Ascending aorta (tissue), 2 donors: ENCODE data around the gene ARID1A. TPM values are rescaled to one million over a fixed set of nuclear protein-coding genes. Genes with fewer than 3 reads are reported as not detected.
"Not testable (repeated sequence)": the region's sequence is repeated elsewhere in the genome, so short reads cannot be mapped to it uniquely, and the experiment has no call there.

Source experiments
- DNase-seq, 2 donors: peaks; one replicate each; pipeline ENCODE4 v3.0.0-alpha.2; 2019; ENCODE audit warnings: low spot score in 2 of 2
- H3K27ac ChIP-seq, 2 donors: fragments of 200-600 bp; sonication (generic); one replicate each; pipeline ENCODE4 v1.5.1; 2016 to 2017; ENCODE audit warnings: mild to moderate bottlenecking in 1 of 2
- H3K27me3 ChIP-seq: fragments of 200-600 bp; sonication (generic); one replicate; pipeline ENCODE4 v1.5.1; 2017
- H3K36me3 ChIP-seq, 2 donors: fragments of 200-600 bp; sonication (generic); one replicate each; pipeline ENCODE4 v1.5.1; 2016
- H3K4me1 ChIP-seq, 2 donors: fragments of 200-600 bp; sonication (generic); one replicate each; pipeline ENCODE4 v1.5.1; 2016 to 2017; ENCODE audit warnings: mild to moderate bottlenecking in 1 of 2
- H3K4me3 ChIP-seq, 2 donors: fragments of 200-600 bp; sonication (generic); one replicate each; pipeline ENCODE4 v1.5.1; 2016 to 2017; ENCODE audit warnings: mild to moderate bottlenecking in 1 of 2
- H3K9me3 ChIP-seq, 2 donors: fragments of 200-600 bp; sonication (generic); one replicate each; pipeline ENCODE4 v1.5.1; 2016
- intact Hi-C: fragments of 100-400 bp; cut with DNase I; formaldehyde crosslinking; loops from one replicate; pipeline ENCODE4 v1.15.1; 2023
- total RNA-seq: library from RNA; depleted of rRNA; stranded (reverse); fragments of >200 nt; gene quantifications from one replicate; pipeline ENCODE4 v1.1.0, GENCODE V29; 2016
- TF ChIP-seq, protein P1 (sequence below), 3 experiments: fragments of 200-600 bp in 2 of 3; fragments of 450-650 bp in 1 of 3; sonication (generic) in 2 of 3; IDR thresholded peaks; one replicate each; pipeline ENCODE4 v1.5.1; 2016 to 2019; ENCODE audit warnings: antibody characterized with exemption in 3 of 3, mild to moderate bottlenecking in 1 of 3, moderate library complexity in 1 of 3

The ARID1A gene
- total RNA-seq, 1 donor from 2014 or later, result 104 TPM

DNA sequence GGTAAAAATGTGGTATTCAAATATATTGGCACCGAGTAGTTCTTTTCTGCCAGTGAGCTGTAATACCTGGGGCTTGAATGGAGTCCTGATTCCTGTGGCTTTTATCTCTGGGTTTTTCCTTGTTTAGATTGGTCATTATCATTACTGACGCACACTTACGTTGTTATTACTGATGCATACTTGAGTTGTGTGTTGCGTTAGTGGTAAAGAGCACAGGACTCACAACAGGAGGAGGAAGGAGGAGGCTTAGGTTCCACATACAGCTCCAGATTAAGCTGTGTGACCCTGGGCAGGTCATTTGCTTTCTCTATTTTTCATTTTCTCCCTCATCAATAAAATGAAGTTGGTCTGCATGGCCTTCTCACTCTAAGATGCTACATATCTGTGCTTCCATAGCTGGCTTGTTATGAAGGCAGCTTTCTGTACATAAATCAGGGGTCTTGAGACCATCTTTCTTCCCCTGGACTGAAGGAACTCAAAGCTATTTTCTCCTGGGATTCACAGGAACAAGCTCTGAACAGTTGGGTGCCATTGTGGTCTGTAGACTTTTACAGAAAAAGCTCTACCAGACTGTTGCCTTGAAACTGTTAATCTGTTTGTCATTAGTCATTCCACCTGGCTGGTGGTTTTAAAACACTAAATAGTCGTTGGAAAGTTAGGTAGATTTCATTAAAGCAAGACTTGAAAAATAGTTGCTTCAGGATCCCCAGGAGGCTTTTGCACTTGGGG, 5.6 kb downstream of the ARID1A start:
- Histone ChIP-seq H3K27me3 (no peaks in the 10 kb centered on the region), H3K27ac (peak overlapping the region; percentile 43 to 99), H3K4me1 (peaks cover 23 to 73% of the 10 kb centered on the region in 2 donors), H3K9me3 (no peaks in the 10 kb centered on the region), H3K36me3 (no peaks in the 10 kb centered on the region), H3K4me3 (peak overlapping the region in 1 of 2 donors; percentile 16)
- intact Hi-C loops, result no loop called here
- TF ChIP-seq, protein P1, sequence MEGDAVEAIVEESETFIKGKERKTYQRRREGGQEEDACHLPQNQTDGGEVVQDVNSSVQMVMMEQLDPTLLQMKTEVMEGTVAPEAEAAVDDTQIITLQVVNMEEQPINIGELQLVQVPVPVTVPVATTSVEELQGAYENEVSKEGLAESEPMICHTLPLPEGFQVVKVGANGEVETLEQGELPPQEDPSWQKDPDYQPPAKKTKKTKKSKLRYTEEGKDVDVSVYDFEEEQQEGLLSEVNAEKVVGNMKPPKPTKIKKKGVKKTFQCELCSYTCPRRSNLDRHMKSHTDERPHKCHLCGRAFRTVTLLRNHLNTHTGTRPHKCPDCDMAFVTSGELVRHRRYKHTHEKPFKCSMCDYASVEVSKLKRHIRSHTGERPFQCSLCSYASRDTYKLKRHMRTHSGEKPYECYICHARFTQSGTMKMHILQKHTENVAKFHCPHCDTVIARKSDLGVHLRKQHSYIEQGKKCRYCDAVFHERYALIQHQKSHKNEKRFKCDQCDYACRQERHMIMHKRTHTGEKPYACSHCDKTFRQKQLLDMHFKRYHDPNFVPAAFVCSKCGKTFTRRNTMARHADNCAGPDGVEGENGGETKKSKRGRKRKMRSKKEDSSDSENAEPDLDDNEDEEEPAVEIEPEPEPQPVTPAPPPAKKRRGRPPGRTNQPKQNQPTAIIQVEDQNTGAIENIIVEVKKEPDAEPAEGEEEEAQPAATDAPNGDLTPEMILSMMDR (IDR thresholded peaks at IDR 0.05), result no peak
- DNase-seq, result no peak

DNA sequence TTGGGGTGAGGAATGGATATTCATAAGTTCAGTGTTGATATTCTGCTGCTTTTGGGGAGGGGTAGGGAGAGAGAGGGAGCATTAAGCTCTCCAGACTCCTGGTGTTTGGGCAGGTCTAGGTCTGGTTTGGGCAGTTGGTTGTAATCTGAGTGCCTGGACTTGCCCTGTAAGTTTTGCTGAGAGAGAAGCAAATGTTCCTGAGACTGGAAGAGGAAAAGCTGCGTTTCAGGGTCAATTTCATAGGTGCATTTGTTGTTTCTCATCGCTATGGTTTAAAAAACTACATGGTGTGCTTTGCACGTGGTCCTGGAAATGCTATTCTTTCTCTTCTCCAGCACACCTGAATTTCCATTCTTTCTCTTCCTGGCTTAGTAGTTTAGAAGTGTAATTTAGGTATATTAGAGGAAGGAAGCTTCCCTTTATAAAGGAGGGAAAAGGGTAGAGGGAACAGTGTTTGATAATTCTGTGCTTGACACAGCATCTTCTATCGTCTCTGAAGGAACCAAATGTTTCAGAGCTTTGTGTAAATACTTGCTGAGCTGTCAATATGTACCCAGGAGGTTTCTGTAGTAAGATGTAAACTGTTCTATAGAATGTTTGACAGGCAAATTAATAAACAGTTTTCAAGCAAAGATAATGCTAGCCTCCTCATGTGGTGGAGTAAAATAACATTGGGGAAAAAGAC, 6.3 kb downstream of the ARID1A start:
- H3K27ac ChIP-seq, result peak overlapping the region; percentile 43 to 99
- H3K9me3 ChIP-seq, result no peaks in the 10 kb centered on the region
- TF ChIP-seq, protein P1 (IDR thresholded peaks at IDR 0.05), result no peak
- DNase-seq, result no peak
- peaks cover 23 to 80% of the 10 kb centered on the region in 2 donors for H3K4me1 ChIP-seq
- no peak overlapping the region for H3K4me3 ChIP-seq
- no peaks in the 10 kb centered on the region for H3K27me3 ChIP-seq
- no peaks in the 10 kb centered on the region for H3K36me3 ChIP-seq
- intact Hi-C loops, result no loop called here

DNA sequence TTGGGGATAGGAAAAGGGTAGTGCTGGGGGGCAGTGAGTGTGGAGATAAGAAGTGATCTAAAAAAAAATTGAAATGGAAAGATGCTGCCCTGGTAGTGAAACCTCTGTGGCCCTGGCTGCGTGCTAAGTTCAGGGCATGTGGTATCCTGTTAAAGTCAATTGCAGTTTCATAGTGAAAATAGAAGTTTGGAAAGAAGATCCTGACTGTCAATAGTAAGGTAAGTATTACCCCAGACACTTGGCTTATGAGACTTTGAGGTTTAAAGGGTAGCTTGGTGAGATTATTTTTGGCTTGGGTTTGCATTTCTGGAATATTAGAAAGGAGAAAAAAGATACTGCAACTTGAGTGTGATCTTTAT, 6.8 kb downstream of the ARID1A start:
- no peak for DNase-seq
- peak overlapping the region in 1 of 2 donors; percentile 41 for H3K27ac ChIP-seq
- H3K36me3 ChIP-seq, result no peaks in the 10 kb centered on the region
- H3K4me3 ChIP-seq, result no peak overlapping the region
- no peaks in the 10 kb centered on the region for H3K27me3 ChIP-seq
- peaks cover 26 to 85% of the 10 kb centered on the region in 2 donors for H3K4me1 ChIP-seq
- TF ChIP-seq, protein P1 (IDR thresholded peaks at IDR 0.05), result no peak
- intact Hi-C loops, result no loop called here
- no peaks in the 10 kb centered on the region for H3K9me3 ChIP-seq

DNA sequence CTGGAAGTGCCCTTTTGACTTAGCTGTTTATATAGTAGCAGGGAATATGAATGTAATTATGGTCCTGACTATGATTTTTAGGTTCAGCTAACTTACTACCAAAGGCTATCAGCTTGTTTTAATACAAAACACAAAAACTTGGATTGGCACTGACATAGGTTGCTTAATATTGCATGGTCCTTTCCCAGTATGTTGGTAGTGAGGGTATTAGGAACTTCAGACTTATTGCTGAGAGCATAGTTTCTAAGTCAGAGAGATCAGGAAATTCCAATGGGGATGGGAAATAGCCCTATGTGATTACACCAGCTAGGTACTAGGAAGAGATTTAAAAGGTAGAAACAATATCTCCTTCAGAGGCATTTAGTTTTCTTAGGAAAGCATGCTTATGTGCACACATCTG, 7.7 kb downstream of the ARID1A start:
- no peaks in the 10 kb centered on the region for H3K27me3 ChIP-seq
- intact Hi-C loops, result no loop called here
- DNase-seq, result no peak
- H3K4me3 ChIP-seq, result no peak overlapping the region
- H3K9me3 ChIP-seq, result no peaks in the 10 kb centered on the region
- TF ChIP-seq, protein P1 (IDR thresholded peaks at IDR 0.05), result no peak
- H3K4me1 ChIP-seq, result peaks cover 26 to 91% of the 10 kb centered on the region in 2 donors
- no peaks in the 10 kb centered on the region for H3K36me3 ChIP-seq
- H3K27ac ChIP-seq, result peak overlapping the region in 1 of 2 donors; percentile 41

GRCh38 chr1:26704629-26705028, 8.8 kb downstream of the ARID1A start:
- no peak overlapping the region for H3K4me3 ChIP-seq
- peaks cover 0 to 4% of the 10 kb centered on the region in 2 donors for H3K36me3 ChIP-seq
- H3K9me3 ChIP-seq, result no peaks in the 10 kb centered on the region
- intact Hi-C loops, result no loop called here
- peak overlapping the region; percentile 52 to 62 for H3K27ac ChIP-seq
- TF ChIP-seq, protein P1 (IDR thresholded peaks at IDR 0.05), result no peak
- peaks cover 26 to 85% of the 10 kb centered on the region in 2 donors for H3K4me1 ChIP-seq
- no peak for DNase-seq
- no peaks in the 10 kb centered on the region for H3K27me3 ChIP-seq

DNA sequence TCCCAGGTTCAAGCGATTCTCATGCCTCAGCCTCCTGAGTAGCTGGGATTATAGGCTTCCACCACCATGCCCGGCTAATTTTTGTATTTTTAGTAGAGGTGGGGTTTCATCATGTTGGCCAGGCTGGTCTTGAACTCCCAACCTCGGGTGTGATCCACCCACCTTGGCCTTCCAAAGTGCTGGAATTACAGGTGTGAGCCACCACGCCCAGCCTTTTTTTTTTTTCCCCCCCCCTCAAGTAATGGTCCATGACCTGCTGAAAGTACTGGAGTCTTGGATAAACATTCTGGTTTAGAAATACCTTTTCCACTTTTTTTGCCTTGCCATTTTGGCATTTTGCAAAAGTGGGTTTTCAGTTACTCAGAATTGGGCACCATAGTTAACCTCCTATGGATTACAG, 9.4 kb downstream of the ARID1A start:
- H3K9me3 ChIP-seq, H3K36me3 ChIP-seq, intact Hi-C loops, H3K4me3 ChIP-seq, H3K27me3 ChIP-seq, DNase-seq: not testable (repeated sequence)
- peak overlapping the region; percentile 38 to 62 for H3K27ac ChIP-seq
- peaks cover 26 to 82% of the 10 kb centered on the region in 2 donors for H3K4me1 ChIP-seq
